WTC11 (cell line): Measurements from ENCODE around the gene U2AF2. TPM values are rescaled to one million over a fixed set of nuclear protein-coding genes. Genes with fewer than 3 reads are reported as not detected.

Experiments used
- ATF1 ChIP-seq: sonication (generic); formaldehyde crosslinking; IDR thresholded peaks from 2 replicates; pipeline ENCODE4 v1.8.1; 2023; ENCODE audit warnings: mild to moderate bottlenecking, moderate library complexity, missing genetic modification reagents
- CBFB ChIP-seq: sonication (generic); formaldehyde crosslinking; IDR thresholded peaks from 2 replicates; pipeline ENCODE4 v1.8.1; 2022; ENCODE audit warnings: mild to moderate bottlenecking, low read depth, missing genetic modification reagents
- CREB1 ChIP-seq: sonication (generic); formaldehyde crosslinking; IDR thresholded peaks from 2 replicates; pipeline ENCODE4 v1.8.0; 2023; ENCODE audit warnings: mild to moderate bottlenecking, missing genetic modification reagents
- FOXJ3 ChIP-seq: sonication (generic); formaldehyde crosslinking; IDR thresholded peaks from 2 replicates; pipeline ENCODE4 v1.9.0; 2021; ENCODE audit warnings: missing genetic modification reagents, mild to moderate bottlenecking, borderline replicate concordance
- FOXK1 ChIP-seq: sonication (generic); formaldehyde crosslinking; IDR thresholded peaks from 2 replicates; pipeline ENCODE4 v1.8.0; 2022; ENCODE audit warnings: mild to moderate bottlenecking, moderate library complexity, missing genetic modification reagents
- FOXP1 ChIP-seq: sonication (generic); formaldehyde crosslinking; IDR thresholded peaks from 2 replicates; pipeline ENCODE4 v1.8.0; 2022; ENCODE audit warnings: missing genetic modification reagents, mild to moderate bottlenecking, moderate library complexity, borderline replicate concordance
- GABPB1 ChIP-seq: sonication (generic); formaldehyde crosslinking; IDR thresholded peaks from 2 replicates; pipeline ENCODE4 v1.8.1; 2023; ENCODE audit warnings: mild to moderate bottlenecking, missing genetic modification reagents
- IRF2 ChIP-seq: sonication (generic); formaldehyde crosslinking; IDR thresholded peaks from 2 replicates; pipeline ENCODE4 v1.8.0; 2022; ENCODE audit warnings: low read depth, missing genetic modification reagents, borderline replicate concordance
- JUN ChIP-seq: sonication (generic); formaldehyde crosslinking; IDR thresholded peaks from 2 replicates; pipeline ENCODE4 v1.8.0; 2023; ENCODE audit warnings: mild to moderate bottlenecking, missing genetic modification reagents
- MYBL2 ChIP-seq: sonication (generic); formaldehyde crosslinking; IDR thresholded peaks from 2 replicates; pipeline ENCODE4 v1.8.1; 2023; ENCODE audit warnings: mild to moderate bottlenecking, moderate library complexity, missing genetic modification reagents
- NR2C2 ChIP-seq: sonication (generic); formaldehyde crosslinking; IDR thresholded peaks from 2 replicates; pipeline ENCODE4 v1.8.0; 2022; ENCODE audit warnings: mild to moderate bottlenecking, missing genetic modification reagents
- PRRX2 ChIP-seq: fragments of 250-450 bp; sonication (Bioruptor Pico); IDR thresholded peaks from 2 replicates; pipeline ENCODE4 v1.8.0; 2021; ENCODE audit warnings: mild to moderate bottlenecking
- RELA ChIP-seq: sonication (generic); formaldehyde crosslinking; IDR thresholded peaks from 2 replicates; pipeline ENCODE4 v1.8.1; 2022; ENCODE audit warnings: missing genetic modification reagents, mild to moderate bottlenecking, borderline replicate concordance
- TEAD1 ChIP-seq: sonication (generic); formaldehyde crosslinking; IDR thresholded peaks from 2 replicates; pipeline ENCODE4 v1.8.0; 2022; ENCODE audit warnings: mild to moderate bottlenecking, missing genetic modification reagents
- ZNF396 ChIP-seq: fragments of 250-450 bp; sonication (Bioruptor Pico); IDR thresholded peaks from 2 replicates; pipeline ENCODE4 v1.8.0; 2021; ENCODE audit warnings: mild to moderate bottlenecking, moderate library complexity, borderline replicate concordance
- ZNF671 ChIP-seq: fragments of 250-450 bp; sonication (Bioruptor Pico); IDR thresholded peaks from 2 replicates; pipeline ENCODE4 v1.8.0; 2021; ENCODE audit warnings: mild to moderate bottlenecking
- total RNA-seq: library from RNA; stranded (reverse); gene quantifications from 3 replicates; pipeline ENCODE4 v1.2.3, GENCODE V29; 2021
- TF ChIP-seq, protein P1 (sequence below): sonication (generic); formaldehyde crosslinking; IDR thresholded peaks from 2 replicates; pipeline ENCODE4 v1.8.1; 2023; ENCODE audit warnings: mild to moderate bottlenecking, missing genetic modification reagents, borderline replicate concordance
- TF ChIP-seq, protein P2 (sequence below): fragments of 250-450 bp; sonication (Bioruptor Pico); IDR thresholded peaks from 2 replicates; pipeline ENCODE4 v1.9.0; 2021; ENCODE audit warnings: mild to moderate bottlenecking
- TF ChIP-seq, protein P3 (sequence below): sonication (generic); formaldehyde crosslinking; IDR thresholded peaks from 2 replicates; pipeline ENCODE4 v1.8.1; 2023; ENCODE audit warnings: mild to moderate bottlenecking, moderate library complexity, missing genetic modification reagents
- TF ChIP-seq, protein P4 (sequence below): sonication (generic); formaldehyde crosslinking; conservative IDR thresholded peaks from 2 replicates; pipeline ENCODE4 v1.8.1; 2023; ENCODE audit warnings: mild to moderate bottlenecking, low read depth, missing genetic modification reagents, moderate library complexity
- TF ChIP-seq, protein P5 (sequence below): fragments of 250-450 bp; sonication (Bioruptor Pico); IDR thresholded peaks from 2 replicates; pipeline ENCODE4 v1.9.0; 2021; ENCODE audit warnings: moderate library complexity, mild to moderate bottlenecking, inconsistent platforms, borderline replicate concordance
- TF ChIP-seq, protein P6 (sequence below): sonication (generic); formaldehyde crosslinking; IDR thresholded peaks from 2 replicates; pipeline ENCODE4 v1.8.1; 2023; ENCODE audit warnings: mild to moderate bottlenecking, missing genetic modification reagents
- TF ChIP-seq, protein P7 (sequence below): fragments of 250-450 bp; sonication (Bioruptor Pico); conservative IDR thresholded peaks from 2 replicates; pipeline ENCODE4 v1.9.0; 2021; ENCODE audit warnings: mild to moderate bottlenecking

U2AF2 gene
- total RNA-seq, 1 experiment from 2014 or later = 302 TPM

DNA sequence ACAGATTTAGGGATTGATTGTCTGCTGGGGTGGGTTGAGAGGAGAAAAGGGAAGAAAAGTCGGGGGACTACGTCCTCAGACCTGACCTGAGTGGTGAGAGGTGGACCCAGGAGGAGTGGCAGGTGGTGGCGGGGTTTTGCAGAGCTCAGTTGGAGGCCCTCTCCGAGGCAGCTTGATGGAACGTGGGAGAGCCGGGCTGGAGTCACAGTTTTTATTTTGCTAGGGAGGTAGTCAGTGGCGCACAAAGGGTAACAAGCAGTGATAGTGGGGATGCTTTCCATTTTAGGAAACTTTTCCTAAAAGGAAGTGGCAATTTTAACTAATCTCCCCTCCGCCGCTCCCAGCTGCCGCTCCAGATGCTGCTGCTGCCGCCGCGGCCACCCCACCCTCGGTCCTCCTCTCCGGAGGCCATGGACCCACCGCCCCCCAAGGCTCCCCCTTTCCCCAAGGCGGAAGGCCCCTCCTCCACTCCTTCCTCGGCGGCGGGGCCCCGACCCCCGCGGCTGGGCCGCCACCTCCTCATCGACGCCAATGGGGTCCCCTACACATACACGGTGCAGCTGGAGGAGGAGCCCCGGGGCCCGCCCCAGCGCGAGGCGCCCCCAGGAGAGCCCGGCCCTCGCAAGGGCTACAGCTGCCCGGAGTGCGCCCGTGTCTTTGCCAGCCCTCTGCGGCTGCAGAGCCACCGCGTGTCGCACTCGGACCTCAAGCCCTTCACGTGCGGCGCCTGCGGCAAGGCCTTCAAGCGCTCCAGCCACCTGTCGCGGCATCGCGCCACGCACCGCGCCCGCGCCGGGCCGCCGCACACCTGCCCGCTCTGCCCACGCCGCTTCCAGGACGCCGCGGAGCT lies 12.5 kb upstream of the U2AF2 start (continued):
- TF ChIP-seq, protein P1, sequence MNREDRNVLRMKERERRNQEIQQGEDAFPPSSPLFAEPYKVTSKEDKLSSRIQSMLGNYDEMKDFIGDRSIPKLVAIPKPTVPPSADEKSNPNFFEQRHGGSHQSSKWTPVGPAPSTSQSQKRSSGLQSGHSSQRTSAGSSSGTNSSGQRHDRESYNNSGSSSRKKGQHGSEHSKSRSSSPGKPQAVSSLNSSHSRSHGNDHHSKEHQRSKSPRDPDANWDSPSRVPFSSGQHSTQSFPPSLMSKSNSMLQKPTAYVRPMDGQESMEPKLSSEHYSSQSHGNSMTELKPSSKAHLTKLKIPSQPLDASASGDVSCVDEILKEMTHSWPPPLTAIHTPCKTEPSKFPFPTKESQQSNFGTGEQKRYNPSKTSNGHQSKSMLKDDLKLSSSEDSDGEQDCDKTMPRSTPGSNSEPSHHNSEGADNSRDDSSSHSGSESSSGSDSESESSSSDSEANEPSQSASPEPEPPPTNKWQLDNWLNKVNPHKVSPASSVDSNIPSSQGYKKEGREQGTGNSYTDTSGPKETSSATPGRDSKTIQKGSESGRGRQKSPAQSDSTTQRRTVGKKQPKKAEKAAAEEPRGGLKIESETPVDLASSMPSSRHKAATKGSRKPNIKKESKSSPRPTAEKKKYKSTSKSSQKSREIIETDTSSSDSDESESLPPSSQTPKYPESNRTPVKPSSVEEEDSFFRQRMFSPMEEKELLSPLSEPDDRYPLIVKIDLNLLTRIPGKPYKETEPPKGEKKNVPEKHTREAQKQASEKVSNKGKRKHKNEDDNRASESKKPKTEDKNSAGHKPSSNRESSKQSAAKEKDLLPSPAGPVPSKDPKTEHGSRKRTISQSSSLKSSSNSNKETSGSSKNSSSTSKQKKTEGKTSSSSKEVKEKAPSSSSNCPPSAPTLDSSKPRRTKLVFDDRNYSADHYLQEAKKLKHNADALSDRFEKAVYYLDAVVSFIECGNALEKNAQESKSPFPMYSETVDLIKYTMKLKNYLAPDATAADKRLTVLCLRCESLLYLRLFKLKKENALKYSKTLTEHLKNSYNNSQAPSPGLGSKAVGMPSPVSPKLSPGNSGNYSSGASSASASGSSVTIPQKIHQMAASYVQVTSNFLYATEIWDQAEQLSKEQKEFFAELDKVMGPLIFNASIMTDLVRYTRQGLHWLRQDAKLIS (CRISPR knock-in tag) = no peak
- TF ChIP-seq GABPB1 (CRISPR knock-in tag) = no peak
- TF ChIP-seq RELA = peak; percentile 76; the same call in 1 of the 2 replicates
- TF ChIP-seq PRRX2 (CRISPR knock-in tag) = no peak
- no peak for TF ChIP-seq ATF1 (CRISPR knock-in tag)
- TF ChIP-seq, protein P2, sequence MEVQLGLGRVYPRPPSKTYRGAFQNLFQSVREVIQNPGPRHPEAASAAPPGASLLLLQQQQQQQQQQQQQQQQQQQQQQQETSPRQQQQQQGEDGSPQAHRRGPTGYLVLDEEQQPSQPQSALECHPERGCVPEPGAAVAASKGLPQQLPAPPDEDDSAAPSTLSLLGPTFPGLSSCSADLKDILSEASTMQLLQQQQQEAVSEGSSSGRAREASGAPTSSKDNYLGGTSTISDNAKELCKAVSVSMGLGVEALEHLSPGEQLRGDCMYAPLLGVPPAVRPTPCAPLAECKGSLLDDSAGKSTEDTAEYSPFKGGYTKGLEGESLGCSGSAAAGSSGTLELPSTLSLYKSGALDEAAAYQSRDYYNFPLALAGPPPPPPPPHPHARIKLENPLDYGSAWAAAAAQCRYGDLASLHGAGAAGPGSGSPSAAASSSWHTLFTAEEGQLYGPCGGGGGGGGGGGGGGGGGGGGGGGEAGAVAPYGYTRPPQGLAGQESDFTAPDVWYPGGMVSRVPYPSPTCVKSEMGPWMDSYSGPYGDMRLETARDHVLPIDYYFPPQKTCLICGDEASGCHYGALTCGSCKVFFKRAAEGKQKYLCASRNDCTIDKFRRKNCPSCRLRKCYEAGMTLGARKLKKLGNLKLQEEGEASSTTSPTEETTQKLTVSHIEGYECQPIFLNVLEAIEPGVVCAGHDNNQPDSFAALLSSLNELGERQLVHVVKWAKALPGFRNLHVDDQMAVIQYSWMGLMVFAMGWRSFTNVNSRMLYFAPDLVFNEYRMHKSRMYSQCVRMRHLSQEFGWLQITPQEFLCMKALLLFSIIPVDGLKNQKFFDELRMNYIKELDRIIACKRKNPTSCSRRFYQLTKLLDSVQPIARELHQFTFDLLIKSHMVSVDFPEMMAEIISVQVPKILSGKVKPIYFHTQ (CRISPR knock-in tag) = no peak
- TF ChIP-seq, protein P3, sequence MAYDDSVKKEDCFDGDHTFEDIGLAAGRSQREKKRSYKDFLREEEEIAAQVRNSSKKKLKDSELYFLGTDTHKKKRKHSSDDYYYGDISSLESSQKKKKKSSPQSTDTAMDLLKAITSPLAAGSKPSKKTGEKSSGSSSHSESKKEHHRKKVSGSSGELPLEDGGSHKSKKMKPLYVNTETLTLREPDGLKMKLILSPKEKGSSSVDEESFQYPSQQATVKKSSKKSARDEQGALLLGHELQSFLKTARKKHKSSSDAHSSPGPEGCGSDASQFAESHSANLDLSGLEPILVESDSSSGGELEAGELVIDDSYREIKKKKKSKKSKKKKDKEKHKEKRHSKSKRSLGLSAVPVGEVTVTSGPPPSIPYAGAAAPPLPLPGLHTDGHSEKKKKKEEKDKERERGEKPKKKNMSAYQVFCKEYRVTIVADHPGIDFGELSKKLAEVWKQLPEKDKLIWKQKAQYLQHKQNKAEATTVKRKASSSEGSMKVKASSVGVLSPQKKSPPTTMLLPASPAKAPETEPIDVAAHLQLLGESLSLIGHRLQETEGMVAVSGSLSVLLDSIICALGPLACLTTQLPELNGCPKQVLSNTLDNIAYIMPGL = peak; percentile 25
- TF ChIP-seq FOXP1 (CRISPR knock-in tag) = peak; percentile 81; the same call in 1 of the 2 replicates
- TF ChIP-seq, protein P4, sequence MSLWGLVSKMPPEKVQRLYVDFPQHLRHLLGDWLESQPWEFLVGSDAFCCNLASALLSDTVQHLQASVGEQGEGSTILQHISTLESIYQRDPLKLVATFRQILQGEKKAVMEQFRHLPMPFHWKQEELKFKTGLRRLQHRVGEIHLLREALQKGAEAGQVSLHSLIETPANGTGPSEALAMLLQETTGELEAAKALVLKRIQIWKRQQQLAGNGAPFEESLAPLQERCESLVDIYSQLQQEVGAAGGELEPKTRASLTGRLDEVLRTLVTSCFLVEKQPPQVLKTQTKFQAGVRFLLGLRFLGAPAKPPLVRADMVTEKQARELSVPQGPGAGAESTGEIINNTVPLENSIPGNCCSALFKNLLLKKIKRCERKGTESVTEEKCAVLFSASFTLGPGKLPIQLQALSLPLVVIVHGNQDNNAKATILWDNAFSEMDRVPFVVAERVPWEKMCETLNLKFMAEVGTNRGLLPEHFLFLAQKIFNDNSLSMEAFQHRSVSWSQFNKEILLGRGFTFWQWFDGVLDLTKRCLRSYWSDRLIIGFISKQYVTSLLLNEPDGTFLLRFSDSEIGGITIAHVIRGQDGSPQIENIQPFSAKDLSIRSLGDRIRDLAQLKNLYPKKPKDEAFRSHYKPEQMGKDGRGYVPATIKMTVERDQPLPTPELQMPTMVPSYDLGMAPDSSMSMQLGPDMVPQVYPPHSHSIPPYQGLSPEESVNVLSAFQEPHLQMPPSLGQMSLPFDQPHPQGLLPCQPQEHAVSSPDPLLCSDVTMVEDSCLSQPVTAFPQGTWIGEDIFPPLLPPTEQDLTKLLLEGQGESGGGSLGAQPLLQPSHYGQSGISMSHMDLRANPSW (CRISPR knock-in tag) = no peak
- TF ChIP-seq TEAD1 = no peak
- TF ChIP-seq, protein P5, sequence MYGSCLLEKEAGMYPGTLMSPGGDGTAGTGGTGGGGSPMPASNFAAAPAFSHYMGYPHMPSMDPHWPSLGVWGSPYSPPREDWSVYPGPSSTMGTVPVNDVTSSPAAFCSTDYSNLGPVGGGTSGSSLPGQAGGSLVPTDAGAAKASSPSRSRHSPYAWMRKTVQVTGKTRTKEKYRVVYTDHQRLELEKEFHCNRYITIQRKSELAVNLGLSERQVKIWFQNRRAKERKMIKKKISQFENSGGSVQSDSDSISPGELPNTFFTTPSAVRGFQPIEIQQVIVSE (CRISPR knock-in tag) = no peak
- TF ChIP-seq FOXK1 (CRISPR knock-in tag) = 0 out of 2 replicates have a peak, but pooled peaks have one; percentile 27
- TF ChIP-seq JUN = no peak
- TF ChIP-seq, protein P6, sequence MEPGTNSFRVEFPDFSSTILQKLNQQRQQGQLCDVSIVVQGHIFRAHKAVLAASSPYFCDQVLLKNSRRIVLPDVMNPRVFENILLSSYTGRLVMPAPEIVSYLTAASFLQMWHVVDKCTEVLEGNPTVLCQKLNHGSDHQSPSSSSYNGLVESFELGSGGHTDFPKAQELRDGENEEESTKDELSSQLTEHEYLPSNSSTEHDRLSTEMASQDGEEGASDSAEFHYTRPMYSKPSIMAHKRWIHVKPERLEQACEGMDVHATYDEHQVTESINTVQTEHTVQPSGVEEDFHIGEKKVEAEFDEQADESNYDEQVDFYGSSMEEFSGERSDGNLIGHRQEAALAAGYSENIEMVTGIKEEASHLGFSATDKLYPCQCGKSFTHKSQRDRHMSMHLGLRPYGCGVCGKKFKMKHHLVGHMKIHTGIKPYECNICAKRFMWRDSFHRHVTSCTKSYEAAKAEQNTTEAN (CRISPR knock-in tag) = no peak
- no peak; the same call in 1 of the 2 replicates for TF ChIP-seq CBFB (CRISPR knock-in tag)
- no peak for TF ChIP-seq IRF2 (CRISPR knock-in tag)
- peak; percentile 40; the same call in 1 of the 2 replicates for TF ChIP-seq ZNF671 (CRISPR knock-in tag)
- 0 out of 2 replicates have a peak, but pooled peaks have one; percentile 43 for TF ChIP-seq NR2C2 (CRISPR knock-in tag)
- TF ChIP-seq, protein P7, sequence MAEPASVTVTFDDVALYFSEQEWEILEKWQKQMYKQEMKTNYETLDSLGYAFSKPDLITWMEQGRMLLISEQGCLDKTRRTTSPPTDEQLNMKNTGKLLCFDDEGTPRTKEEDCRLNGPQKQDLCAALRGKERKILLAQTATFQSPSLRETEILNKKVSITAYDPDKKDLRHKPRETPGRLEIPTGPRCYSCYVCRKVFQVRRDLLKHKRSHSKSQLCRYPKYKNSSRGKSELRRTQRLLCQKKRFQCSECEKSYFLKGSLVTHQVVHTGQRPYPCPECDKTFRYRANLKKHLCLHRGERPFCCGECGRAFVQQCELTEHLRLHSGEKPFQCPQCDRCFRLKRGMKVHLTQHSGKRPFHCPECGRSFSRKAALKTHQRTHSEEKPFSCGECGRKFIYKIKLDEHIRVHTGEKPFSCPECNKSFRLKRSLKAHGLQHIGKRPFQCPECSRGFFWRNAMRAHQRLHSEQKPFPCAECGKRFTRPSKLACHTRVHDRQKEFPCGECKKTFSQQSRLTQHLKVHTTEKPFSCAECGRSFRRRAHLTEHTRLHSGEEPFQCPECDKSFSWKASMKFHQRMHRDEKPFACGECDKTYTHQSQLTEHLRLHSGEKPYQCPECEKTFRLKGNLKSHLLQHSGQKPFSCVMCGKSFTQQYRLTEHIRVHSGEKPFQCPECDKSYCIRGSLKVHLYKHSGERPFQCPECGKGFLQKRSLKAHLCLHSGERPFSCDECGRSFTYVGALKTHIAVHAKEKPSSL (CRISPR knock-in tag) = no peak
- no peak for TF ChIP-seq FOXJ3 (CRISPR knock-in tag)
- no peak for TF ChIP-seq ZNF396 (CRISPR knock-in tag)
- TF ChIP-seq CREB1 (CRISPR knock-in tag) = no peak
- TF ChIP-seq MYBL2 (CRISPR knock-in tag) = no peak
